Fibroblast of lung (primary cell): ENCODE data around the gene DYRK2. TPM values are rescaled to one million over a fixed set of nuclear protein-coding genes. Genes with fewer than 3 reads are reported as not detected.
A peak's percentile ranks its signal among the peaks of the same experiment; 100 is the strongest.

Experiments
- DNase-seq, 2 donors: peaks; one replicate each; pipeline versions ENCODE4 v3.0.0 to v3.0.0-alpha.2; 2010; ENCODE audit warnings: low read depth in 2 of 2
- H2AFZ ChIP-seq: 2 replicates; pipeline ENCODE4 v1.5.1; 2012; ENCODE audit warnings: low read length, control low read depth, inconsistent platforms
- H3K27ac ChIP-seq: 2 replicates; pipeline ENCODE4 v1.5.1; 2011; ENCODE audit warnings: low read length, control low read depth; ENCODE audit not compliant: insufficient read depth
- H3K27me3 ChIP-seq: 2 replicates; pipeline ENCODE4 v1.5.1; 2011; ENCODE audit warnings: mild to moderate bottlenecking, low read length; ENCODE audit not compliant: control insufficient read depth, insufficient read depth
- H3K36me3 ChIP-seq: 2 replicates; pipeline ENCODE4 v1.5.1; 2011; ENCODE audit warnings: low read length; ENCODE audit not compliant: control insufficient read depth, insufficient read depth
- H3K4me1 ChIP-seq: 2 replicates; pipeline ENCODE4 v1.5.1; 2011; ENCODE audit warnings: low read length; ENCODE audit not compliant: control insufficient read depth, insufficient read depth; ENCODE audit errors: extremely low read depth
- H3K4me2 ChIP-seq: 2 replicates; pipeline ENCODE4 v1.5.1; 2011; ENCODE audit warnings: low read length, control low read depth; ENCODE audit not compliant: insufficient read depth; ENCODE audit errors: extremely low read depth
- H3K4me3 ChIP-seq, 4 experiments: fragments of 200-600 bp in 1 of 4; sonication (generic) in 1 of 4; replicated peaks in 1 of 4; 2 replicates each; pipeline ENCODE4 v1.5.1; 2011 to 2016; ENCODE audit warnings: low read length in 4 of 4, low read depth in 3 of 4, mild to moderate bottlenecking in 3 of 4, control low read depth in 2 of 4, inconsistent platforms in 1 of 4, mixed read lengths in 1 of 4; ENCODE audit not compliant: insufficient read depth in 1 of 4; ENCODE audit errors: control extremely low read depth in 1 of 4
- H3K79me2 ChIP-seq: 2 replicates; pipeline ENCODE4 v1.5.1; 2012; ENCODE audit warnings: mild to moderate bottlenecking, low read length, inconsistent platforms; ENCODE audit not compliant: control insufficient read depth, insufficient read depth
- H3K9ac ChIP-seq: 2 replicates; pipeline ENCODE4 v1.5.1; 2011; ENCODE audit warnings: mild to moderate bottlenecking, low read length, control low read depth; ENCODE audit not compliant: insufficient read depth
- H3K9me3 ChIP-seq: 2 replicates; pipeline ENCODE4 v1.5.1; 2012; ENCODE audit warnings: low read depth, low read length; ENCODE audit not compliant: control insufficient read depth, insufficient read depth
- H4K20me1 ChIP-seq: 2 replicates; pipeline ENCODE4 v1.5.1; 2011; ENCODE audit warnings: low read length; ENCODE audit not compliant: control insufficient read depth, insufficient read depth; ENCODE audit errors: extremely low read depth
- EZH2 ChIP-seq: IDR thresholded peaks from 2 replicates; pipeline ENCODE4 v1.5.1; 2012; ENCODE audit warnings: low read length, control low read depth, mild to moderate bottlenecking; ENCODE audit errors: missing control alignments
- polyA plus RNA-seq, 2 donors: library from polyadenylated mRNA; depleted of rRNA in 1 of 2; stranded (reverse) in 1 of 2; unstranded in 1 of 2; fragments of >200 nt; gene quantifications; 2 replicates each; pipeline ENCODE4 v1.2.1, GENCODE V29; 2011 to 2012; ENCODE audit warnings: missing spikeins in 1 of 2
- total RNA-seq: library from RNA; depleted of rRNA; stranded (reverse); fragments of >200 nt; gene quantifications from 2 replicates; pipeline ENCODE4 v1.2.1, GENCODE V29; 2014
- TF ChIP-seq, protein P1 (sequence below), 2 donors: IDR thresholded peaks in 1 of 2; conservative IDR thresholded peaks in 1 of 2; 1 replicate in 1 of 2; 2 replicates in 1 of 2; pipeline ENCODE4 v1.5.1; 2011 to 2012; ENCODE audit warnings: low read length in 2 of 2, control low read depth in 1 of 2, inconsistent platforms in 1 of 2, low read depth in 1 of 2, mild to moderate bottlenecking in 1 of 2

DYRK2 gene
- total and polyA plus RNA-seq, 2 donors (not counting 1 experiment from before 2014, with no cell fraction given): 18.7 to 22.5 TPM

- H3K79me2 ChIP-seq: no peaks in the 10 kb centered on the region
- peak overlapping the region; percentile 79 for H2AFZ ChIP-seq
- H3K36me3 ChIP-seq: no peaks in the 10 kb centered on the region
- no peaks in the 10 kb centered on the region for H3K9me3 ChIP-seq
- peak overlapping the region; percentile 25 to 64 (median 46) for H3K4me3 ChIP-seq
- peak; percentile 40 to 67 for DNase-seq
- TF ChIP-seq, protein P1, sequence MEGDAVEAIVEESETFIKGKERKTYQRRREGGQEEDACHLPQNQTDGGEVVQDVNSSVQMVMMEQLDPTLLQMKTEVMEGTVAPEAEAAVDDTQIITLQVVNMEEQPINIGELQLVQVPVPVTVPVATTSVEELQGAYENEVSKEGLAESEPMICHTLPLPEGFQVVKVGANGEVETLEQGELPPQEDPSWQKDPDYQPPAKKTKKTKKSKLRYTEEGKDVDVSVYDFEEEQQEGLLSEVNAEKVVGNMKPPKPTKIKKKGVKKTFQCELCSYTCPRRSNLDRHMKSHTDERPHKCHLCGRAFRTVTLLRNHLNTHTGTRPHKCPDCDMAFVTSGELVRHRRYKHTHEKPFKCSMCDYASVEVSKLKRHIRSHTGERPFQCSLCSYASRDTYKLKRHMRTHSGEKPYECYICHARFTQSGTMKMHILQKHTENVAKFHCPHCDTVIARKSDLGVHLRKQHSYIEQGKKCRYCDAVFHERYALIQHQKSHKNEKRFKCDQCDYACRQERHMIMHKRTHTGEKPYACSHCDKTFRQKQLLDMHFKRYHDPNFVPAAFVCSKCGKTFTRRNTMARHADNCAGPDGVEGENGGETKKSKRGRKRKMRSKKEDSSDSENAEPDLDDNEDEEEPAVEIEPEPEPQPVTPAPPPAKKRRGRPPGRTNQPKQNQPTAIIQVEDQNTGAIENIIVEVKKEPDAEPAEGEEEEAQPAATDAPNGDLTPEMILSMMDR (conservative IDR thresholded peaks at IDR 0.05 in 1 of 2, IDR thresholded peaks at IDR 0.05 in 1 of 2; ENCODE audit: low read depth in 1 of 2, low read length in 2 of 2): no peak
- no peak for TF ChIP-seq EZH2
- H4K20me1 ChIP-seq: no peaks in the 10 kb centered on the region
- H3K4me1 ChIP-seq: peaks cover 2% of the 10 kb centered on the region
- H3K9ac ChIP-seq: peak overlapping the region; percentile 11
- peak overlapping the region; percentile 73 for H3K4me2 ChIP-seq
- no peaks in the 10 kb centered on the region for H3K27me3 ChIP-seq
- peak overlapping the region; percentile 28 for H3K27ac ChIP-seq
These were observed 50.4 kb downstream of the DYRK2 start for GRCh38 chr12:67698672-67699581.

GRCh38 chr12:67701121-67701520 lies 52.6 kb downstream of the DYRK2 start:
- Histone ChIP-seq H3K79me2 (no peaks in the 10 kb centered on the region), H3K36me3 (no peaks in the 10 kb centered on the region), H4K20me1 (no peaks in the 10 kb centered on the region), H3K27ac (no peak overlapping the region), H3K4me2 (no peak overlapping the region), H2AFZ (no peak overlapping the region), H3K27me3 (no peaks in the 10 kb centered on the region), H3K9ac (no peak overlapping the region), H3K4me1 (peaks cover 4% of the 10 kb centered on the region), H3K4me3 (no peak overlapping the region), H3K9me3 (no peaks in the 10 kb centered on the region)
- TF ChIP-seq EZH2: no peak
- TF ChIP-seq, protein P1 (conservative IDR thresholded peaks at IDR 0.05 in 1 of 2, IDR thresholded peaks at IDR 0.05 in 1 of 2; ENCODE audit: low read depth in 1 of 2, low read length in 2 of 2): no peak
- peak in 1 of 2 donors; percentile 52 for DNase-seq

GRCh38 chr12:67702136-67702535 lies 53.6 kb downstream of the DYRK2 start:
- Histone ChIP-seq H3K9ac (no peak overlapping the region), H3K27me3 (no peaks in the 10 kb centered on the region), H3K36me3 (no peaks in the 10 kb centered on the region), H3K4me2 (no peak overlapping the region), H4K20me1 (no peaks in the 10 kb centered on the region), H3K4me1 (peaks cover 4% of the 10 kb centered on the region), H3K4me3 (no peak overlapping the region), H3K79me2 (no peaks in the 10 kb centered on the region), H3K27ac (no peak overlapping the region), H2AFZ (no peak overlapping the region), H3K9me3 (no peaks in the 10 kb centered on the region)
- no peak for DNase-seq
- no peak for TF ChIP-seq EZH2
- TF ChIP-seq, protein P1 (conservative IDR thresholded peaks at IDR 0.05 in 1 of 2, IDR thresholded peaks at IDR 0.05 in 1 of 2; ENCODE audit: low read depth in 1 of 2, low read length in 2 of 2): no peak
